Stimulated activated CD4-positive, alpha-beta T cell treated with anti-CD3 and anti-CD28 coated beads, Interleukin-1b, Interleukin-23, amount 100 ng/mL, for 48 hours (primary cell): ENCODE data around the gene THEMIS2.
"Not testable (repeated sequence)": the region's sequence is repeated elsewhere in the genome, so short reads cannot be mapped to it uniquely, and the experiment has no call there.

Experiments
- DNase-seq: peaks from one replicate; pipeline ENCODE4 v3.0.0-alpha.2; 2020

THEMIS2 gene

DNA sequence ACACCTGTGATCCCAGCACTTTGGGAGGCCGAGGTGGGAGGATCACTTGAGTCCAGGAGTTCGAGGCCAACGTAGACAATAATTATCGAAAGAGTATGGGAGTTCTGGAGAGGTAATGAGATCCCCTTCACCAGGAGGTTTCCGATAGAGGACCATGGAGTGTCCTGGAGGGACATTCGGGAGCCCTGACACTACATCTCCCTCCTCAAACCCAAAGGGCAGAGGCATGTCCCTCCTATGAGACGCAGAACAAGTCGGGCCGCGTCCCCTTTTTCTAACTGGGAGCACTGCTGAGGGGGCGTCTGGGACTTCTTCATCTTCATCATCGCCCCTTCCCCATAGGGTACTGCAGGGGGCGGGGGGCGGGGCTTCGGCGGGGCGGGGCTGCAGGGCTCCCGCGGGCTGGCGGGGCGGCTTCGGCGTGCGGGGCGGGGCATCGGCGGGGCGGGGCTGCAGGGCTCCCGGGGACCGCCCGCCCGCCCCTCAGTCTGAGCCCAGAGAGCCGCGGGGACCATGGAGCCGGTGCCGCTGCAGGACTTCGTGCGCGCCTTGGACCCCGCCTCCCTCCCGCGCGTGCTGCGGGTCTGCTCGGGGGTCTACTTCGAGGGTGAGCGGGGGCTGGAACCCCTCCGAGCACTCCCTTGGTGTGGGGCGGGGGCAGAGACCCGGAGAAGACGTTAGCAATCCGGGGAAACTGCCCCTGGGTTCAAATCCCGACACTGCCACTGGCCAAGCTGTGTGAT is at the start of gene THEMIS2:
Gene THEMIS2, plus strand, starts transcription at position 486 of the 743 bp plus-strand sequence. Its CDS starts 28 bp downstream, at position 514.
- DNase-seq: peak; percentile 75

DNA sequence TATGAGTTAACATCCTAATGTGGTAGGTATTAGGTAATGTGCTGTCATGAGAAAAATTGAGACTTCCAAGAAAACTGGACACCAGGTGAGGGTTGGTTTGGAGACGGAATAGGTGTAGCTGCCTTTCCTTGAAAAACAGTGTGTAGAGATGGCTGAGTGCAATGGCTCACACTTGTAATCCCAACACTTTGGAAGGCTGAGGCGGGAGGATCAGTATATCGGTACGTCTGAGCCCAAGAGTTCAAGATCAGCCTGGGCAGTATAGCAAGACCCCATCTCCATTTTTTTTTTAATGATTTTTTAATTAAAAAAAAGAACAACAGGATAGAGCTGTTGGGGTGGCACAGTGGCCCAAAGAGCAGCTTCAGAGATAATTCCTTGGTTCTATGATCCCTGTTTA is 48.6 kb upstream of the THEMIS2 start:
- DNase-seq: no peak

DNA sequence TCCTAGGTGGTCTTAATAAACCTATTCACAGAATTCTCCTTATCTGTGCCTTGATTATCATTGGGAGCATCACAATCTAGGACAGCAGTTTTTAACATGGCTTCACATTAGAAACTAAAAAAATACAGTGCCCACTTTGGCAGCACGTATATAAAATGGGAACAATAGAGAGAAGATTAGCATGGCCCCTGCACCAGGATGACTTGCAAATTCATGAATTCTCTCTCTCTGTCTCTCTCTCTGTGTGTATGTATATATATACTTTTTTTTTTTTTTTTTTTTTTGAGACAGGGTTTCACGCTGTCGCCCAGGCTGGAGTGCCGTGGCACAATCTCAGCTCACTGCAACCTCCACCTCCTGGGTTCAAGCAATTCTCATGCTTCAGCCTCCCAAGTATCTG is 47.9 kb upstream of the THEMIS2 start:
- no peak for DNase-seq

DNA sequence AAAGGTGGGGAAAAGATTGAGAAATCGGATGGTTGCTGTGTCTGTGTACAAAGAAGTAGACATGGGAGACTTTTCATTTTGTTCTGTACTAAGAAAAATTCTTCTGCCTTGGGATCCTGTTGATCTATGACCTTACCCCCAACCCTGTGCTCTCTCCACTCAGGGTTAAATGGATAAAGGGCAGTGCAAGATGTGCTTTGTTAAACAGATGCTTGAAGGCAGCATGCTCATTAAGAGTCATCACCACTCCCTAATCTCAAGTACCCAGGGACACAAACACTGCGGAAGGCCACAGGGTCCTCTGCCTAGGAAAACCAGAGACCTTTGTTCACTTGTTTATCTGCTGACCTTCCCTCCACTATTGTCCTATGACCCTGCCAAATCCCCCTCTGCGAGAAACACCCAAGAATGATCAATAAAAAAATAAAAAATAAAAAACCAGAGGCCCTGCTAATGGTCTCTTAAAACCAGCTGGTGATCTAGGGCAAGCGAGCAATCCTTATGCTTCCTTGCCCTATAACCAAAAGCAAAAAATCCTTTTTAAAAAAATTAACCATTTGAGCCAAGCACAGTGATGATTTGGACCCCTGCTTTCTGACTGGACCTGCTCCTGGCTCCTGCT is 42.9 kb upstream of the THEMIS2 start:
- DNase-seq: not testable (repeated sequence)

DNA sequence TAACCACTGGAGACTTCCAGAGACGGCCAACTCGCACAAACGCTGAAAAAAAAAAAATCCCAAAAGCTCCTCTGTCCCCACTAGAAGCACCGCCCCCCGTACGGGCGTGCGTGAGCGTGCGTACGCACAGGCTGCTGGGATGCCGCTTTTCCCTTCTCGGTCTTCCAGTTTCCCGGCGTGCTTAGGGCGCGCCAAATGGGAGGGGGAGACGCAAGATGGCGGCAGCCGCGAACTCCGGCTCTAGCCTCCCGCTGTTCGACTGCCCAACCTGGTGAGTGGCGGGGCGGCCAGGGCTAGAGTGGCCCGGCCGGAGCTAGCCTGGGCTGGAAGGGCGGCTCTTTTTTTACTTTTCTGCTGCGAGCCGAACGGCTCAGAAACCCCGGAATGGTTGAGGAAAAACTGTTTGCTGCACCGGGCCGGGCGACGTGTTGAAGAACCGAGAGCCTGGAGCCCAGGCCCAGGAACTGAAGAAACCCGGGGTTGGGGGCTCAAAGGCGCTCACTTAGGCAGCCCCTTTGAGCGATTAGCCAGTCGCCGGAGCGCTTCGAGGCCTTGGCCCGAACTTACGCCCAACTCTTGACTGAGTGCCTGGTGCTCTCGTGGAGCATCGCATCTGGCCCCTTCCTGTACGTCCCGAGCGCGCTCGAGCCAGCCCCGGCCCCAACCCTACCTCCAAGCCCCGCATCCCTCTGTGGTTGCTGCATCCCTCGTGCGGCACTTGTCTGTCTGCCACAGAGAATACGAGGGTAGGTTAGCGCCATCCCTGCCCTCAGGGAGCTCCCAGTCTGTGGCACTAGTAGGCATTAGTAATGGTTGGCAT is 41.5 kb upstream of the THEMIS2 start, which contains the start of gene PPP1R8:
Gene PPP1R8, plus strand, starts transcription at position 162 of the 820 bp plus-strand sequence. Its CDS starts 54 bp downstream, at position 216.
- peak; percentile 93 for DNase-seq

DNA sequence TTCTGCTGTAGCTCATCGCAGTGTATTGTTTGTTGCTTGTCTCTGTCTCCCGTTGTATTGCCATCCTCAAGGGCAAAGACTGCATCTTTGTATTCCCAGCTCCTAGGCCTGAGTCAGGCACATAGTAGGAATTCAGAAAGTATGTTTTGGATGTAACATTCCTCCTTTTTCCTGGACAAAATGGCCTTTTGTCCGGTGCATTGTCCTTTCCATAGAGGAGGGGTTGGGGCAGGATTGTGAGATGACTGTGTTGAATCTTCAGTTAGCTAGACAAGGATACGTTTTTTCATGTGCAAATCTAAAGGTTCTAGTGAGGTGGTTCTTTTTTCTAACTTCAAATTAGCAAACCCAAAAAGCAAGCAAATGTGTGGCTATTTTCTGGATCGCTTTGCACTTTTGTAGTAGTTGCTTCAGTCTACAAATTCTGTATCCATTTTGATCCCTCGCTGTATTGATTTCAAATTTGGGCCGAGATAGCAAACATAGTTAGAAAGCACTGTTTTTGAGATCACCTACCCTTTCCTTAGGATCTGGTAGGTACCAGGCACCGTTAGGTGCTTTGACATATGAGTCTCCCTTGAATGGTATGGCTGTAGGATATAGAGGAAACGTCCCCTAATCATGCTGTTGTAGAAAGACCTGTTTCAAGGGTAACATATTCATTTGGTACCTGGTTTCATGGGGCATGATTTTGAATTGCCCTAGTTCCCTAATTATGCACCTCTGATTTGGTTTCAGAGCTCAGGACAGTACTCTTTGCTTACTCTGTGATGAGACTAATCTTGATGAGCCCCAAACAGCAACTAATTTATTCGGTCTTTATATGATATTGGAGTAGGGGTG is 40.6 kb upstream of the THEMIS2 start:
- DNase-seq: no peak

DNA sequence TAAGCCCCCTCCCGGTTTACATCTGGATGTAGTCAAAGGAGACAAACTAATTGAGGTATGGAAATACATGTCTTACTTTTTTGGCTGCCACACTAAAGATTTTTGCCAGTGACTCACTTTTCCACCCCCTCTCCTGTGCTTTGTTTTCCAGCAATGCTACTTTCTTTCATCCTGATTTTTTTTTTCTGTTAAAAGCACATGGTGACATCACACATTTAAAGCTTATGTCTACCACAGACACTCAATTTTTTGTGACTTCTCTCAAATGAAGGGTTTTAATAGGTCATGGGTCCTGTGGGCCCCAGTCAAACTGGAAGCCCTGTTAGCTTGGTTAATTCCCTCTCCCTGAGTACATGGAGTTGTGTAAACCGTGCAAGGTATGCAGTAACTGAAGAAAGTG is 39.6 kb upstream of the THEMIS2 start:
- no peak for DNase-seq

DNA sequence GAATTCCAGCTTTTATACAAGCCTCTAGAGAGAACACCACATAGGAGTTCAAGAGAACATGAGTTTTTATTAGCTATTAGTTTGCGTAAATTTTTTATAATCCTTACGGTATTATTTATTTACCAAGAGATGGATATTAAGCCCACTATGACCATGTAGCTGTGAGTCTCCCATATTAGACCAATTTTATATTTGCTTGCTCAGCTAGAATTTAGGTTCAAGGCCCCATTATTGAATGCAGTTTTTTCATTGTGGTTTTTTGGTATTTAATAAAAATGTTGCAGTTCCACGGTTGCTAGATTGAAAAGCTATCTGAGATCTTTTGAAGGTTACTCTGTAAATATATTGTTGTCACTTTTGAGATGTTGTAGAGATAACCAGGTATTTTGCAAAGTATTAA is 38.9 kb upstream of the THEMIS2 start:
- no peak for DNase-seq

DNA sequence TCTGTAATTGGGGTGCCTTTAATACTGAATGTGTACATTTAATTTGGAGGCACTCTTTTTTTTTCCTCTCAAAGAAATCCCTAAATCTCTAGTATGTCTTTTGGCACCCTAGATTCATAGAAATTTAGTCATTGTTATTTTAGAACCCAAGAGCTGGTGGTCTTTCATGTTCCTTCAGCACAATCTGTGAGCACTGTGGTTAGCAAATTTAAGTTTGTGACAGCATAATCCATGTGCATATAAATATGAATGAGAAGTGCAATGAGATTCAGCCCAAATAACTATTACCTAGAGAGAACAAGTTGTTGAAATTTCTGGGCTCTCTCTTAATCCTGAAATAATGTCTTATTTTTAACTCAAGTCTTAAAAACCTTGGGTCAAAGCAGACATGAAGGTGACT is 37.3 kb upstream of the THEMIS2 start:
- no peak for DNase-seq

DNA sequence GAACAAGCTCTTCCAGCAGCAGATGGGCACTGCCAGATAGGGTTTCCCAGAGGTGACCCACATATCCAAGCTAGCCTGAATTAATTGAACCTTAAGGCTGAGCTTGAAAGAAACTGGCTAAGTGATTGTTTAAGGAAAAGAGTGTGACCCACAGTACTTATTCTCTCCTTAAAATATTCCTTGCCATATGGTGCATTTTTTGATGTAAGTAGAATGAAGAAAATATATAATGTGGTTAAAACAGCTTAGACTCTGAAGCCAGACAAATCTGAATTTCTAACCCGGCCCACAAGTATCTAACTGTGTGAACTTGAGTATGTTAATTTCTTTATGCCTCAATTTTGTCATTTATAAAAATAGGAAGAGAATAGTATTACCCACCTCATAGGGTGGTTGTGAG is 36.8 kb upstream of the THEMIS2 start:
- DNase-seq: no peak

DNA sequence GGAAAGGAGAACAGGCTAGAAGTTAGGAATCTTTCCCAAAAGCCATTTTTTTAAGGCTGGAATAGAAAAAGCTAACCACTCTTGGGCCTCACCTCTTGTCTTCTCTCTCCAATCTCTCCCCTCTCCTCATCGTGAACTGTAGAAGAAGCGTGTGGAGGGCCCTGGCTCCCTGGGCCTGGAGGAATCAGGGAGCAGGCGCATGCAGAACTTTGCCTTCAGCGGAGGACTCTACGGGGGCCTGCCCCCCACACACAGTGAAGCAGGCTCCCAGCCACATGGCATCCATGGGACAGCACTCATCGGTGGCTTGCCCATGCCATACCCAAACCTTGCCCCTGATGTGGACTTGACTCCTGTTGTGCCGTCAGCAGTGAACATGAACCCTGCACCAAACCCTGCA is 22.4 kb upstream of the THEMIS2 start:
- no peak for DNase-seq

DNA sequence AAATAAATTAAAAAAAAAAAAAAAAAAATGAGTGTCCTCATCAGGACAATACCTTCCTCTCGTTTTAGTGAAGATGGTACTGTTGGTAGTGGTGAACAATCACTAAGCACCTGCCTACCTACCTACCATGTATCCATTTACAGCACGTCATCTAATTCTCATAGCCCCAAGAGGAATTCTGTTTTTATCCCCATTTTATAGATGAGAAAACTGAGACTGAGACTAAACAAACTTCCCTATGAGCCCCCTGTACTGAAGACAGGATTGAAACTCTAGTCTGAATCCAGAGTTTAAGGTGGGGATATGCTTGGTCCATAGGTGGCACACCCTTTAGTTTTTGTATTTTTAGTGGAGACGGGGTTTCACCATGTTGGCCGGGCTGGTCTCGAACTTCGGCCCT is 17.3 kb upstream of the THEMIS2 start:
- no peak for DNase-seq

DNA sequence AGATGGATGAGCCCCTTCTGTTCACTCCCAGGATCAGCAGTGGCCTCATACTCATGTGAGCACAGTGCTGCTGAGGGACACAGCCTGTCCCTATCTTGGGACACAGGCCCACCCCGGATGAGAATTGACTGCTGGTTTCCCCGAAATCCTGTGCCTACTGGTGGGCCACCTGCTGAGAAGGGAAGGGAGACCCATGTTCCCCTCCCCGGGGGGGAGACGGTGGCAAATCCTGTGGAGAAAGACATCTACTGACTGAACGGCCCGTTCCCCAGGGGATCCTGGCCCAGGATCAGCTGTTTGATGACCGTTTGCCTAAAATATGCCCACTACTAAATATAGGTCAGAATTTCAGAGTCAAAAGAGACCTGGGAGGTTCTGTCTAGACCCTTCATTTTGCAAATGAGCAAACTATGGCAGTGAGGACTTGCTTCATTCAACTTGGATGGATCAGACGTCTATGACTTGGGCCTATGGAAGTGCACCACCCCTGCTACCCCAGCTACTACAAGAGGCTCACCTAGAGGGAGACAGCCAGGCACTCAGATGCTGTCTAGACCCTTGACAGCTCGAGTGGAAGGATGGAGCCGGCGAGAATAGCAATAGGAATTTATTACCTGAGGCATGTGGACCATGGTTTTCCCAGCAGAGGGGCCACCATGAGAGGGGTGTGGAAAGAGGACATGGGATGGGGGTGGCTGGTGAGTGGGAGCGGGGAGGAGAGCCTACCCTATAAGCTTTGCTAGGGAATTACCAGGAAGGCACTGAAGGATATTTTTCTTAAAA is 15.6 kb upstream of the THEMIS2 start:
- no peak for DNase-seq

DNA sequence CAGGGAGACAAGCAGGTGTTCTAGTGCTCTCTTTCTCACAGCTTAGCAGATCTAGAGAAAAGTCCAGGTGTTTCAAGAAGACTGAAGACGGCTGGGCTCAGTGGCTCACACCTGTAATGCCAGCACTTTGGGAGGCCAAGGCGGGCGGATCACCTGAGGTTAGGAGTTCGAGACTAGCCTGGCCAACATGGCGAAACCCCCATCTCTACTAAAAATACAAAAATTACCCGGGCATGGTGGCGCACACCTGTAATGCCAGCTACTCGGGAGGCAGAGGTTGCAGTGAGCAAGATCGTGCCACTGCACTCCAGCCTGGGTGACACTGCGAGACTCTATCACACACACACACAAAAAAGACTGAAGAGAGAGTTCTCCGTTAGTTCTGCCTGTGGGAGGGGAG is 14.8 kb upstream of the THEMIS2 start:
- DNase-seq: not testable (repeated sequence)

DNA sequence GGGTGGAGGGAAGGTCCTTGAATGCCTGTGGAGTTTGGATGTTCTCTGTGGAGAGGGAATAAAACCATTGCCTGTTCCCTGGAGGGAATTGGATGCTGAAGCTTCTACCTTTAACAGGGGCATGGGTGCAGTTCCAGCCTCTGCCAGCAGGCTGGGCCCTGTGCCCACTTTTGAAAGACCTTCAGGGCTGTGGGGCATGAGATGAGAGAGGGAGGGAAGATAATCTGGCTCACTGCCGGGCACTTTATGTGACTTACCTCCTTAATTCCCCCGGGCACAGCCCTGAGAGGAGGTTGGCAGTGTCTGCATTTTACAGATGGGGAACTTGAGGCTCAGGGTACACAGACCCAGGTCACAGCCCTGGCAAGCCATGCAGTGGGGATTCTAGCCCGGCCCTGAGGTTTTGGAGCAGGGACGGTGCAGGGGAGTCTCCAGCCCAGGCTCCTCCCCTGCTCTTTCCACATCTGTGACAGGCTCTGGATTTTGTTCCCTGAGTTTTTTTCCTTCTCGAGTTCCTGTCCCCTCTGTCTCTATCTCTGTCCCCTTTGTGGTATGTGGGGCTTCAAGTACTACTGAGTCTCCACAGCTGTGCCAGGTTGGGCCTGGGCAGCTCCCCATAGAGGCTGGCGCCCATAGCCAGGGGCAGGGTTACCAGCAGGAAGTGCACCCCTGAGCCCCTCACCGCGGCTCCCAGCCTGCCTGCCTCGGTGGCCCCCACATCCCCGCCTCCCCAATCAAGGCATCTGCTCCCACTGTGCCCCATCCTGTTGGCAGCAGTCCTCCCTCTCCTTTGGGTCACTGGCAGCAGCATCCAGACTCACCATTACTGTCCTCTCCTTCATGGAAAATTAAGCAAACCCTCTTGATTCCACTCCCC is 14.0 kb upstream of the THEMIS2 start:
- peak; percentile 82 for DNase-seq

DNA sequence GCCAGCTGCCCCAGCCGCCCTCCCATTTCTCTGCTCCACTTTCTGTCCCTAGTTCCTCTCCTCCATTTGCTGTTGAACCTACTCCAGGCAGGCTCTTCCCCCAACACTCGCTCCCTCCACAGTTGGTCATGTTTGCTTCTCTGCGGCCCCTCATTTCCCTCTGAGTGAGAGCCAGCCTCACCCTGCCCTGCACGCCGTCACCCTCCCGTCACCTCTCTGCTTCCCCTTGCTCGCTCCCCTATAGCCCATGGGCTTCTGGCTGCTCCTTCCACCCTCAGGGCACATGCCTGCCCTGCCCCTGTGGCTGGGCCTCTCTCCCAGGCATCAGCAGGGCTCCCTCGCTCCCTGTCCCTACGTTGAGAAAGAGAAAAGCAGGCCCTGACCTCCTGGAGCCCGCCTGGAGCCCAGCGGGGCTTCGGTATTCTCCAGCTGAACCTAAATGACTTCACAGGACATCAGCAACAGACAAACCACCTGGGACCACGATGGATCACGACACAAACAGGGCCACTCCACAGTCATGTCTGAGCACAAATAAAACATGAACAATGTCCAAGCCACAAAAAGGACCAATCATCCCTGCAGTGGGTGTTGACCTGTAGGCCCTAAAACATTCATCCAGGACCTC is 13.3 kb upstream of the THEMIS2 start:
- DNase-seq: no peak

DNA sequence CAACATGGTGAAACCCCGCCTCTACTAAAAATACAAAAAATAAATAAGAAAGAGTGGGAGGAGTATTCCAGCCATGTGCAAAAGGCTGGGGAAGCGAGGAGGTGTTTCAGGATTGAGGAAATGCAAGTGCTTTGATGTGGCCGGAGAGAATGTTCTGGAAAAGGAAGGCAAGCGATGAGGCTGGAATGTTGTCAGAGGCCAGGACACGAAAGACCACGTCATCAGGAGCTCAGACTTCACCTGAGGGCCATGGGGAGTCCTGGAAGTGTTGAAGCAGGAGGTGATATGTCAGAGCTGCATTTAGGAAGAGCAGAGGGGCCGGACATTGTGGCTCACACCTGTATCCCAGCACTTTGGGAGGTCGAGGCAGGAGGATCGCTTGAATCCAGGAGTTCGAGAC is 10.9 kb upstream of the THEMIS2 start:
- DNase-seq: no peak

DNA sequence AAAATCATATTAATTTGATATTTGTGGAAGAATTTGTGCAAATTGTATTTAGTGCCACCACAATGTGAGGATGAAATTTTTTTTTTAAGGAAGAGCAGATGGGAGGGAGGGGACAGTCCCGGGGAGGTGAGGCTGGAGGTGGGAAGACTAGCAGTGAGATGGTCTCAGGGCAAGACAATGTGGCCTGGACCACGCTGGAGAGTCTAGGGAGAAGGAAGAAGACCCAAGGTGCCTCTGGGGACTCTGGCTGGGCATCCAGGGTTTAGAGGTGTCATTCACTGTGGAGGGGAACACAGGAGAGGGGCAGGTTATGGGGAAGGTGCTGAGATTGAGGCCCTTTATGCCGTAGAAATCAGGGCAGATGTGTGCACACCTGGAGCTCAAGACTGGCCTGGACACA is 10.3 kb upstream of the THEMIS2 start:
- DNase-seq: no peak

DNA sequence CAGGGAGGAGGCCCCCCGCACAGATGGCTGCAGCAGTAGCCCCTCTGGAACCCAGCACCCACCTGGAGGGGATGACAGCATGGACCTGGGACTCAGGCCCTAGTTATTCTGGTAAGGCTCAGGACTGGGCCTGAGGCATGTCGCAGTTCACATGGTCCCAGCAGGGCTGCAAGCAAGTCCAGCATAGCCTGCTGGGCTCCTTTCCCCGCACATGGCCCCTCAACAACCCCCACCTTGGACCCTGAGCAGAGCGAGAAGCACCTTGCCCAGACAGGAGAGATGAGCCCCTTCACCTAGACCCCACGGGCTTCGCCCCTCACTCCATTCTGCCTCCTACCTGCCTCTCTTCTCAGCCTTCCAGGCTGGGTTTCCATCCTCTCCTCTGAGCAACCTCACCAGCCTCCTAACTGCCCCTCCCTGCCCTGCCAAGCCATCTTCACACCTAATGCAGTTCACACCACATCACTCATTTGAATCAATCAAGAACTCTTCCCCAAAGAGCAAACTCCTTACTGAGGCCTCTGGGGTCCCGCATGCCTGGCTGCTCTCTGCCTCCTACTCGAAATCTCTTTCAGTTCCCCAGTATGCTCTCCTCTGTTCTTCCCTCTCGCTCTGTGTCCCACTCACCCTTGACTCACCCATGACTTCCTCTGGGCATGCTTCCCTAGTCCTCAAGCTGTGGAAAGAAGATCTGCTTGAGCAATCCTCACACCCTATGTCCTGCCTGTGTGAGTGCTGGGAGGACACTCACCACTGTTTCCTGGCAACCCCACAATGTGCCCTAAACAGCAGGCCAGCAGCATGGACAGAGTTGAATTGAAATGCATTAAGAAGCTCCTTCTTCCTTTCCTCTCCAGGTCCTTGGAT is 9.4 kb upstream of the THEMIS2 start:
- no peak for DNase-seq
